Activated naive CD8-positive, alpha-beta T cell (primary cell): ENCODE data around the gene KNG1.
"Not testable (repeated sequence)": the region's sequence is repeated elsewhere in the genome, so short reads cannot be mapped to it uniquely, and the experiment has no call there.

Source experiments
- H3K27ac Mint-ChIP-seq: one replicate; pipeline ENCODE4 v1.8.0; 2021; ENCODE audit warnings: mixed read lengths
- H3K27me3 Mint-ChIP-seq: one replicate; pipeline ENCODE4 v1.8.0; 2021; ENCODE audit warnings: mixed read lengths
- H3K36me3 Mint-ChIP-seq: one replicate; pipeline ENCODE4 v1.8.0; 2021; ENCODE audit warnings: mixed read lengths
- H3K4me1 Mint-ChIP-seq: one replicate; pipeline ENCODE4 v1.8.0; 2021; ENCODE audit warnings: low read depth, mixed read lengths
- H3K4me3 Mint-ChIP-seq: one replicate; pipeline ENCODE4 v1.8.0; 2021; ENCODE audit warnings: mild to moderate bottlenecking, mixed read lengths
- H3K9me3 Mint-ChIP-seq: one replicate; pipeline ENCODE4 v1.8.0; 2021; ENCODE audit warnings: low read depth, mixed read lengths

KNG1 gene

DNA sequence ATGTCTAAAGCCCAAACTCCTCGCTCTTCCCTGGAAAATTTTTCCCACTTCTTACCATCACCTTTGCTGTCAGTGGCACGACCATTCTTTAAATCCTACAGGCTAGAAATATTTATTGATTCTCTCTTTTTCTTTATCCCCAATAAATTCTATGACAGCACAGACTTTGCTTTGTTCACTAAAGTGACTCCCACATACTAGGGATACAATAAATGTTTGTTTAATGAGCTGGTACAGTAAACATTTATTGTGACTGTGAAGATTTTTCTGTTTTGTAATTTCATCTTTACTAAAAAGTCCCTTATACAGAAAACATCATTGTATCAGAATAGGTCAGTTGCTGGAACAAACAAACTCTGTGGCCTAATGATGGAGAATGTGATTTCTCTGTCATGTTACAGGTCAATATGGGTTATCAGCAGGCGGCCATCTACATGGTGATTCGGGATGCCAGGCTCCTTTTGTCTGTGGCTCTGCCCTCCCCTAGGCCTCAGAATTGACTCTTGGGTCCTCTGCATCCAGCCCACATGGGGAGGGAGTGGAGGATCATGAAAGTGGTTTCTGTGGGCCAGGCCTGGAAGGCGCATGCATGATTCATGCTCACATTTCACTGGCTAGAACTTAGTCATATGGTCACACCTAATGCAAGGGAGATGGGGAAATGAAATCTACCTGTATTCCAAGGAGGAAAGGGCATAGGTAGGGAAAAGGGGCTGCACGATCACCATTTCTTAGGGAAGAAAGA is 22.7 kb upstream of the KNG1 start:
- H3K36me3 Mint-ChIP-seq: no peaks in the 10 kb centered on the region
- peaks cover 6% of the 10 kb centered on the region for H3K27me3 Mint-ChIP-seq
- H3K4me3 Mint-ChIP-seq: no peak overlapping the region
- H3K9me3 Mint-ChIP-seq: no peaks in the 10 kb centered on the region
- no peaks in the 10 kb centered on the region for H3K4me1 Mint-ChIP-seq
- no peak overlapping the region for H3K27ac Mint-ChIP-seq

DNA sequence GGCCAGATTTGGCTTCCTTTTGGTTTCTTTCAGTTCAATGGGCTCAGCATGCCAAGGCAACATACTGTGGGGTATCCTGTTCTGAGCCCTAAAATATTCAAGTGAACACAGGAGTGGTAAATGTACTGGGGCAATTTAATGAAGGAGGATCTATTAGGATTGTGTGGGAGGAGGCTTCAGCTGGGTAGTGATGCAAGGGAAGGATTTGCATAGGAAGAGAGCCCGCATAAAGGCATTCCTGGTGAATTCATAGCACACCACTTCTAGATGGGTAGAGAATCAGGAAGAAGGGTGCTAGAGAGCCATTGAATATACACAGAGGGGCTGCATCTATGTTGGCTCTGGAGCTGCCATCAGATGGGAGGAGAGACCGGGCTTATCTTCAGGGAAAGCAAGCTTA is 20.6 kb upstream of the KNG1 start:
- H3K36me3 Mint-ChIP-seq: no peaks in the 10 kb centered on the region
- no peaks in the 10 kb centered on the region for H3K9me3 Mint-ChIP-seq
- no peak overlapping the region for H3K4me3 Mint-ChIP-seq
- peaks cover 4% of the 10 kb centered on the region for H3K27me3 Mint-ChIP-seq
- no peaks in the 10 kb centered on the region for H3K4me1 Mint-ChIP-seq
- H3K27ac Mint-ChIP-seq: no peak overlapping the region

DNA sequence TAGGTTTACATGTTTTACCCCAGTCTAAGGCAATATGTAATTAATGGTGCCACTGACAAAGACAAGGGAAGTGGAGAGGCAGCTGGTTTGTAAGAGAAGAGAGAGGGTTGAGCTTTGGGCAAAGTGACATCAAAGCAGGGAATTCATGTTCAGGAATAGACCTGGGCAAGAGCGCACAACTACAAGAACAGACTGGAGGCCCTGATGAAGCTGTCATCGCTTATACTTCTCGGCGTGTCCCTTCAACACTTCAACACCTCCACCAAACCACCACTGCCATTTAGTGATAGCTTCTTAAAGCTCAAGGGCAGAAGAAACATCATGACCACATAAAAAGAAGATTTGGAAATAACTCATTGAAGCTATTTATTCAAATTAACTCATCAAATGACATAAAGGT is 19.6 kb upstream of the KNG1 start:
- Mint-ChIP-seq H3K36me3 (no peaks in the 10 kb centered on the region), H3K9me3 (no peaks in the 10 kb centered on the region), H3K27ac (no peak overlapping the region), H3K4me1 (no peaks in the 10 kb centered on the region), H3K4me3 (no peak overlapping the region), H3K27me3 (no peaks in the 10 kb centered on the region)

DNA sequence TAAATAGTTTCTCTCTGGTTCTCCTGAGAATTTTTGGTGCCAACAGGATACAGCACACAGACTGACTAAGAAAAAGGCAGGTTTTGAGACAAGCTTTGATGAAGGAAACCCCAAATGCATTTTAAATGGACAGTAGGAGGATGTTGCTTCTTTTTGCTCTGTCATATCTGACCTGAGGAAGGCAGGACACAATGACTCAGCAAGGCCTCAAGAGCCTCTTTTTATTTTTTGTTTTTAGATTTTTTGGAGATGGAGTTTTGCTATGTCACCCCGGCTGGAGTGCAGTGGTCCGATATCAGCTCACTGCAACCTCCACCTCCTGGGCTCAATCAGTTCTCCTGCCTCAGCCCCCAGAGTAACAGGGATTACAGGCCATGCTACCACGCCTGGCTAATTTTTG is 16.9 kb upstream of the KNG1 start:
- peaks cover 5% of the 10 kb centered on the region for H3K27me3 Mint-ChIP-seq
- H3K9me3 Mint-ChIP-seq: no peaks in the 10 kb centered on the region
- no peak overlapping the region for H3K4me3 Mint-ChIP-seq
- no peak overlapping the region for H3K27ac Mint-ChIP-seq
- H3K4me1 Mint-ChIP-seq: no peaks in the 10 kb centered on the region
- no peaks in the 10 kb centered on the region for H3K36me3 Mint-ChIP-seq

DNA sequence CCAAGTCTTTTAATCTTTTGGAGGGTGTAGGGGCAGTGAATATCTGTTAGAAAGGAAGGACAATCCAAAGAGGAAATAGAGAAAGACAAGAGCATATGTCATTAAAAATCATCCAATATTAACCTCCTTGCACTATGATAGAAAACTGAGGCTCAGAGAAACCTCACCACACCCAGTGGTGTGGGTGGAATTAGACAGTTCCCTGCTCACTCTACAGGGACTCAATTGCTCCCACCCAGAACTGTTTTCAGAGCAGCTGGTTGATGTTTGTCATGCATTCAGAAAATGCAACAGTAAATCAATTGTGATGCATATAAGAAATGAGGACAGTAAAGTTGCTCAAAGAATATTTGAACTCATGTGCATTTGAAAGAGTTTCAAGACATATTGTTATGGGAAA is 14.7 kb upstream of the KNG1 start:
- H3K4me3 Mint-ChIP-seq, H3K9me3 Mint-ChIP-seq, H3K36me3 Mint-ChIP-seq, H3K27me3 Mint-ChIP-seq, H3K27ac Mint-ChIP-seq, H3K4me1 Mint-ChIP-seq: not testable (repeated sequence)

DNA sequence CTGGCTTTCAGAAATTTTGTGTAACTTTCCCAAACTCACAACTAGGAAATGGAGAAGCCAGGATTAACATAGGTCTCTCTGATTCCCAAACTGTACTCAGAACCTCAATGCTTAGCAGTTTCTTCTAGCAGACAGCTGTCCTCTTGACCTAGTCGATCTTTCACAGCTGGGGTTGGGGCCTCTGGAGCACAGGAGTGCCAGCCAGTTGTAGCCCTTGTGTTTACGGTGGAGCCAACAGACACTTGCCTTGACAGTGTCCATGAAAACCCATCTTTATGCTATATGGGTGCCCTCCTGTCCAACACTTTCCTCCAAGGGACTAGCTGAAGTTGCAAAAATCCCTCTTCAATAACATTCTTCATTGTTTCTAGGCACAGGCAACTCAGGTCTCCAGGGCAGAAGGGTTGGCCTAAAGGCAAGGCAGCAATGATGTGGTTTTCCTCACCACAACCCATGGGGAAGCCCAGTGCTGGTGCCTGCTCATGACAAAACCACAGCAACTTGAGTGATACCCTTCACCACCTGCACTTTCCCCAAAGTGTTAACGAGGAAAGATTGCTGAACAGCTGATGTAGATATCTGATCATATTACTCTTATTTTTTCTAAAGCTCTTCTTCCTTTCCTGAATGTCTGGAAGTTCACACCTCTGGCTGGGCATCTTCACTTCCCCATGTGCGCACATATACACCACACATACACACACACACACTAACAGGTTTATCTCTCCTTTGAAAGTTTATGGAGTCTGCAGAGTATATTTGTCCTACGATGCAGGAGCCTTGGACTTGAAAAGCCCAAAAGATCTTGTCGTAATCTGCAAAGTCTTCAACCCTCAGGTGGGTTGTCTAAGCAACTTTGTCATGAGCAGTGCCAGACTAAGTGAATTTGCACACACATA is 11.0 kb upstream of the KNG1 start:
- H3K9me3 Mint-ChIP-seq: no peaks in the 10 kb centered on the region
- peaks cover 3% of the 10 kb centered on the region for H3K4me1 Mint-ChIP-seq
- H3K4me3 Mint-ChIP-seq: no peak overlapping the region
- H3K36me3 Mint-ChIP-seq: no peaks in the 10 kb centered on the region
- peaks cover 10% of the 10 kb centered on the region for H3K27me3 Mint-ChIP-seq
- H3K27ac Mint-ChIP-seq: no peak overlapping the region

DNA sequence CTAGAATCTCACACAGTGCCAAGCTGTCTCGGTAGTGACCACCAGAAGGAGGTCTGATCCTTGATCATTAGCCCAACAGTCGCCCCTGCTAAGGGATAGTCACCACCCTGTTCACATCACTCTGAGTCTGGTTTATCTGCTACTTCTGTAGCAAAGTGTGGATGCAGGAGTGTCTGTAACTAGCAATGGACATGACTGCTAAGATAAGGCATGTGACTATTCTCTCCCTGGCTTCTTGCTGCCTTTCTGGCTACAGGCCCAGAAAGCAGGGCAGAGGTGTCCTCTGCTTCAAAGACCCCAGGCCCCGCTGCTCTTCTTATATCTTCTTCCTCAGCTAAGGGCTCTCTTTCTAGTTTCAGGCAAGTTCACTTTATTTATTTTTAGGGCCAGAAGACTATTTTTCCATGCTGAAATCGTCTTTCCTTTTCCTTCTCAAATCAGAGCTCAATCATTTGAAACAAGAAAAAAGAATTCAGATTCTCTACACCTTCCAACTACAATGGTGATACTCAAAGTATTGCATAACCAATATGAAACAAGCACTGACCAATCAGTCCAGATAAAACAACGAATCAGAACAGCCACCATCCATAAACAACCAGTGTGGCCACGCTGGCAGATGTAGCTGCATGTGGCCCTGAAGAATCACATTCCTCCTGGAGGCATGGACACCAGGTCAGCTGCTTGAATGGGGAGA is 8.0 kb upstream of the KNG1 start:
- Mint-ChIP-seq H3K36me3 (no peaks in the 10 kb centered on the region), H3K27ac (no peak overlapping the region), H3K4me3 (no peak overlapping the region), H3K4me1 (peaks cover 3% of the 10 kb centered on the region), H3K27me3 (peaks cover 9% of the 10 kb centered on the region), H3K9me3 (no peaks in the 10 kb centered on the region)

DNA sequence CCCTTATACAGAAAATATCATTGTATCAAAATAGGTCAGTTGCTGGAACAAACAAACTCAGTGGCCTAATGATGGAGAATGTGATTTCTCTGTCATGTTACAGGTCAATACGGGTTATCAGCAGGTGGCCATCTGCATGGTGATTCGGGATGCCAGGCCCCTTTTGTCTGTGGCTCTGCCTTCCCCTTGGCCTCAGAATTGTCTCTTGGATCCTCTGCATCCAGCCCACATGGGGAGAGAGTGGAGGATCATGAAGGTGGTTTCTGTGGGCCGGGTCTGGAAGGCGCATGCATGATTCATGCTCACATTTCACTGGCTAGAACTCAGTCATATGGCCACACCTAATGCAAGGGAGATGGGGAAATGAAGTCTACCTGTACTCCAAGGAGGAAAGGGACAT is 6.5 kb upstream of the KNG1 start:
- not testable (repeated sequence) for H3K27ac Mint-ChIP-seq, H3K4me1 Mint-ChIP-seq, H3K27me3 Mint-ChIP-seq, H3K9me3 Mint-ChIP-seq, H3K4me3 Mint-ChIP-seq, H3K36me3 Mint-ChIP-seq

DNA sequence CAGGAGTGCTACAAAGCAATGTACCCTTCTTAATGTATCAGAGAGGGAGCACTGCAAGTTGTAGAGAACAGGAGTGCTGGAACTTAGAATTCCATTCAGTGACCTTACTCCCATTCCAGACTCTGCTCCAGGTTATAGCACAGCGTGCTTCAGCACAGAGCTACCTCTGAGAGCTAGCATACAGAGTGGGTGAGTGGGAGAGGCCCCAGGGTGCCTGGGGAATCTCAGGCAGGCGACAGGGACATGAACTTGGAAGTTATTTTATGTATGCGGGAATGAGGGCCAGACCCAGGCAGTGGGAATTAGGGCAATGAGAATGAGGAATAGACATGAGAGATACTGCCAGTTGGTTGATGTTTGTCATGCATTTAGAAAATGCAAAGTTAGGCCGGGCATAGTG is 3.7 kb upstream of the KNG1 start:
- Mint-ChIP-seq H3K4me1 (peaks cover 1% of the 10 kb centered on the region), H3K27ac (no peak overlapping the region), H3K9me3 (no peaks in the 10 kb centered on the region), H3K36me3 (peaks cover 1% of the 10 kb centered on the region), H3K27me3 (no peaks in the 10 kb centered on the region), H3K4me3 (no peak overlapping the region)

DNA sequence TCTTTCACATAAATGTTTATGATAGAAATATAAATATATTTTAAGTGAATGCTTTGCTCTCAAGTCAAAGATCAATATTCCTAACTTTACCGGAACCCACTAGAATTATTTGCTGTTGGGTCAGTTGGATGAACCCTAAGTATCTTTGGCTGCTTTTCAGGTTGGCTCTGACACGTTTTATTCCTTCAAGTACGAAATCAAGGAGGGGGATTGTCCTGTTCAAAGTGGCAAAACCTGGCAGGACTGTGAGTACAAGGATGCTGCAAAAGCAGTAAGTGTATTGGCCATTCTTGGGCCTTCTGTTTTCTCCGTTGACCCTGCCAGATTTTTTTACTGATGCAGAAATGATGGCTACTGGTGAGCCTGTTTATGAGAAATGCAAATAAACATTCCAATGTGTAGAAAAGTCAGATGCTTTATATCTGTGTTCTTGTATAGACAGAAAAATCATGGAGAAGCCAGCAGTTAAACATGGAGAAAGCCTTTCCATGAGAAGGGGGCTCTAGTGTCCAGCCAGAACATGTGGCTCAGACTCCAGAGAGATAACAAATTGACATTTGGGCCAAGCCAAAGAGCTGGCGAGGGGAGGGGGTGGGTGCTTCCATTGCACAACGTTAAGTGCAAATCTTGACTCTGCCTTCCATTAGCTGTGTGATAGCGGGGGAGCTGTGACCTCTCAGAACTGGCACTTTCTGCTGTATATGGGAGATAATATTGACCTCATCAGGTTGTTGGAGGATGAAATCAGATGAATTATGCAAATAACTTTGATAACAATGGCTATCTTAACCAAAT is 3.0 kb downstream of the KNG1 start:
- H3K4me3 Mint-ChIP-seq: no peak overlapping the region
- peaks cover 3% of the 10 kb centered on the region for H3K4me1 Mint-ChIP-seq
- no peak overlapping the region for H3K27ac Mint-ChIP-seq
- peaks cover 2% of the 10 kb centered on the region for H3K36me3 Mint-ChIP-seq
- H3K9me3 Mint-ChIP-seq: no peaks in the 10 kb centered on the region
- no peaks in the 10 kb centered on the region for H3K27me3 Mint-ChIP-seq

DNA sequence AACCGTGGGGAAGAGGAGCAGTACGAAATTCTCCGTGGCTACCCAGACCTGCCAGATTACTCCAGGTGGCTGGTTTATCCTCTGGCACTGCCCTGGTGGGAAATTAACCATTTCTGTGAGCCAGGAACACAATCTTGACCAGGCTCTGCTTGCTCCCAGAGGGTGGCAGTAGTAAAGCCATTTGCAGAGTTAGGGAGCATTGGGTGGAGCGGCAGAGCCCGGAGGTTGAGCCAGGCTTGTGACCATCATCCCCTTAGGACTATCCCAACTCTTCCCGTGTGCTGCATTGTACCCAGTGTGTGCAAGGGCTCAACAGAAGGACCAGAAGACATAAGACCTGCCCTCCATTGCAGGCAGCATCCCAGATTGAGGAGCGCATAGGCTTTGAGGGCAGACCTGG is 5.3 kb downstream of the KNG1 start:
- Mint-ChIP-seq H3K27me3 (no peaks in the 10 kb centered on the region), H3K9me3 (no peaks in the 10 kb centered on the region), H3K4me1 (peaks cover 3% of the 10 kb centered on the region), H3K27ac (no peak overlapping the region), H3K4me3 (no peak overlapping the region), H3K36me3 (peaks cover 2% of the 10 kb centered on the region)

DNA sequence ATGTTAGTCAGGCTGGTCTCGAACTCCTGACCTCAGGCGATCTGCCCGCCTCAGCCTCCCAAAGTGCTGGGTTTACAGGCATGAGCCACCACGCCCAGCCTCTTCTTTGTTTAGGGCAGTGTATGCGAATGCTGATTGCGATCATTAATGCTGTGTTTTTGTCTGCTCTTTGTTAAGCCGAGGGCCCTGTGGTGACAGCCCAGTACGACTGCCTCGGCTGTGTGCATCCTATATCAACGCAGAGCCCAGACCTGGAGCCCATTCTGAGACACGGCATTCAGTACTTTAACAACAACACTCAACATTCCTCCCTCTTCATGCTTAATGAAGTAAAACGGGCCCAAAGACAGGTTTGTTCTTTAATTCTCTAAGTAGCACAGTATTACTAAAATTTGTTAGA is 7.8 kb downstream of the KNG1 start:
- H3K4me1 Mint-ChIP-seq: no peaks in the 10 kb centered on the region
- H3K36me3 Mint-ChIP-seq: no peaks in the 10 kb centered on the region
- H3K4me3 Mint-ChIP-seq: no peak overlapping the region
- no peaks in the 10 kb centered on the region for H3K27me3 Mint-ChIP-seq
- no peaks in the 10 kb centered on the region for H3K9me3 Mint-ChIP-seq
- H3K27ac Mint-ChIP-seq: no peak overlapping the region

DNA sequence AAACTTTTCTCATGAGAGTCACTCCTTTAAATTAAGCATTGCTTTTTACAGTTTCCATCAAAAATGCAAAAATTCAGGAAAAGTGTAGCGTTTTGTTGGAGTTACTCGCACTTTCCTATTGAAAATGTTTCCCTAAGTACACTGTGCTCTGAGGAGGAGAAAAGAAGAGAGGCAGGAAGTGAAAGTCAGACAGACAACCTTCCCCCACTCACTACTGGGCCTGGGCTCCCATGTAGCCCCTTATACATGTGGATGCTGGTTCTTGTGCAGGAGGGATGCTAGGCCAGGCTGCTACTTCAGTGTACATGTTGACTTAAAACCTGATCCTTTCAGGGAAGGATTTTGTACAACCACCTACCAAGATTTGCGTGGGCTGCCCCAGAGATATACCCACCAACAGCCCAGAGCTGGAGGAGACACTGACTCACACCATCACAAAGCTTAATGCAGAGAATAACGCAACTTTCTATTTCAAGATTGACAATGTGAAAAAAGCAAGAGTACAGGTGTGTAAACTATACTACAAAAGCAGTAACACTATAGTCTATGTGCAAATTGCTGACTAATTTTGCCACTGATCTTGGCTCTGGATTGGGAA is 15.1 kb downstream of the KNG1 start:
- Mint-ChIP-seq H3K27ac (peak overlapping the region; percentile 30), H3K27me3 (no peaks in the 10 kb centered on the region), H3K36me3 (peaks cover 7% of the 10 kb centered on the region), H3K9me3 (no peaks in the 10 kb centered on the region), H3K4me1 (peaks cover 5% of the 10 kb centered on the region), H3K4me3 (no peak overlapping the region)

DNA sequence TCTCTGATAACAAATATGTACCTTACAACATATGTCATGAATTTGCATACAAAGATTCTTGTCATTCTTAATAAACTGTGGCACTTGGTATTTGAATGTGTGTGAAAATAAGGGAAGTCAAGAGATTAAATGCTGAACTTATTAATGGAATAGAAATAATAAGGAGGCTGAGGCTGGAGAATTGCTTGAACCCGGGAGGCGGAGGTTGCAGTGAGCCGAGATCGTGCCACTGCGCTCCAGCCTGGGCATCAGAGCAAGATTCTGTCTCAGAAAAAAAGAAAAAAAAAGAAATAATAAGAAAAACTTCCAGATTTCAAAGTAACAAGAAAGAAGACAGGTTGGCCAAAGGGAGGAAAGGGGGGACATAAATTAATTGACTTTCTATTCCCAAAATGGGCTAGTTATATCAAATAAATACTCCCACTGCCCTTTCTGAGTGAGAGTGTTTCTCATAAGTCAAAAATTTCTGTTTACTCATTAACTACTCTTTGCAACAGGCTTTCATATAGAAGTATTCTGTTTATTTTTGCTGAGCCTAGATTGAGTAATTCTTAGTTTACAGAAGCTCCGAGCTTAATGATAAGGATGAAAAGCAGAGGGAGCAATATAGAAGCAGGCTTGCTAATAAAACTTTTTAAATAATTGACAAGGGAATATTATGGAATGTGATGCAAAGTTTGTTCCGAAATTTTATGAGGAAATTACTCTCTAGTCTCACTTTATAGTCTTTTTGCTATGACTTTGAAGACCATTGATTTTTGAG is 25.6 kb downstream of the KNG1 start:
- Mint-ChIP-seq H3K36me3 (peaks cover 24% of the 10 kb centered on the region), H3K27me3 (no peaks in the 10 kb centered on the region), H3K27ac (no peak overlapping the region), H3K4me3 (no peak overlapping the region), H3K9me3 (no peaks in the 10 kb centered on the region), H3K4me1 (peaks cover 3% of the 10 kb centered on the region)
